ENCODE measurements around the gene BNIP3.

BNIP3 gene

DNA sequence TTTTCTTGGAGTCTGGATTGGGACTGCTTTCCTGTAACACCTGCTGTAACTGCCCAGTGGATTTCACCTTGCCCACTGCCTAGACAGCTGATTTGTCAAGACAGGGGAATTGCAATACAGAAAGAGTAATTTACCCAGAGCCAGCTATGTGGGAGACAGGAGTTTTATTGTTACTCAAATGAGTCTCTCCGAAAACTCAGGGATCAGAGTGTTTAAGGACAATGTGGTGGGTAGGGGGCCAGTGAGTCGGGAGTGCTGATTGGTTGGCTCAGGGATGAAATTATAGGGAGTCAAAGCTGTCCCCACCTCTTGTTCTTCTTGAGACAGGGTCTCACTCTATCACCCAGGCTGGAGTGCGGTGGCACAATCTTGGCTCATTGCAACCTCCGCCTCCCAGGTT is 25.2 kb upstream of the BNIP3 start:
- ATAC-seq, result no peak
- TF ChIP-seq OSR1 (CRISPR knock-in tag; IDR thresholded peaks at IDR 0.05), result no peak
- TF ChIP-seq GLIS3 (CRISPR knock-in tag; IDR thresholded peaks at IDR 0.05), result no peak
- TF ChIP-seq SNAI2 (CRISPR knock-in tag; IDR thresholded peaks at IDR 0.05), result no peak
- TF ChIP-seq, protein P1, sequence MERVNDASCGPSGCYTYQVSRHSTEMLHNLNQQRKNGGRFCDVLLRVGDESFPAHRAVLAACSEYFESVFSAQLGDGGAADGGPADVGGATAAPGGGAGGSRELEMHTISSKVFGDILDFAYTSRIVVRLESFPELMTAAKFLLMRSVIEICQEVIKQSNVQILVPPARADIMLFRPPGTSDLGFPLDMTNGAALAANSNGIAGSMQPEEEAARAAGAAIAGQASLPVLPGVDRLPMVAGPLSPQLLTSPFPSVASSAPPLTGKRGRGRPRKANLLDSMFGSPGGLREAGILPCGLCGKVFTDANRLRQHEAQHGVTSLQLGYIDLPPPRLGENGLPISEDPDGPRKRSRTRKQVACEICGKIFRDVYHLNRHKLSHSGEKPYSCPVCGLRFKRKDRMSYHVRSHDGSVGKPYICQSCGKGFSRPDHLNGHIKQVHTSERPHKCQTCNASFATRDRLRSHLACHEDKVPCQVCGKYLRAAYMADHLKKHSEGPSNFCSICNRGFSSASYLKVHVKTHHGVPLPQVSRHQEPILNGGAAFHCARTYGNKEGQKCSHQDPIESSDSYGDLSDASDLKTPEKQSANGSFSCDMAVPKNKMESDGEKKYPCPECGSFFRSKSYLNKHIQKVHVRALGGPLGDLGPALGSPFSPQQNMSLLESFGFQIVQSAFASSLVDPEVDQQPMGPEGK (CRISPR knock-in tag; IDR thresholded peaks at IDR 0.05; ENCODE audit: borderline replicate concordance), result no peak
- TF ChIP-seq, protein P2, sequence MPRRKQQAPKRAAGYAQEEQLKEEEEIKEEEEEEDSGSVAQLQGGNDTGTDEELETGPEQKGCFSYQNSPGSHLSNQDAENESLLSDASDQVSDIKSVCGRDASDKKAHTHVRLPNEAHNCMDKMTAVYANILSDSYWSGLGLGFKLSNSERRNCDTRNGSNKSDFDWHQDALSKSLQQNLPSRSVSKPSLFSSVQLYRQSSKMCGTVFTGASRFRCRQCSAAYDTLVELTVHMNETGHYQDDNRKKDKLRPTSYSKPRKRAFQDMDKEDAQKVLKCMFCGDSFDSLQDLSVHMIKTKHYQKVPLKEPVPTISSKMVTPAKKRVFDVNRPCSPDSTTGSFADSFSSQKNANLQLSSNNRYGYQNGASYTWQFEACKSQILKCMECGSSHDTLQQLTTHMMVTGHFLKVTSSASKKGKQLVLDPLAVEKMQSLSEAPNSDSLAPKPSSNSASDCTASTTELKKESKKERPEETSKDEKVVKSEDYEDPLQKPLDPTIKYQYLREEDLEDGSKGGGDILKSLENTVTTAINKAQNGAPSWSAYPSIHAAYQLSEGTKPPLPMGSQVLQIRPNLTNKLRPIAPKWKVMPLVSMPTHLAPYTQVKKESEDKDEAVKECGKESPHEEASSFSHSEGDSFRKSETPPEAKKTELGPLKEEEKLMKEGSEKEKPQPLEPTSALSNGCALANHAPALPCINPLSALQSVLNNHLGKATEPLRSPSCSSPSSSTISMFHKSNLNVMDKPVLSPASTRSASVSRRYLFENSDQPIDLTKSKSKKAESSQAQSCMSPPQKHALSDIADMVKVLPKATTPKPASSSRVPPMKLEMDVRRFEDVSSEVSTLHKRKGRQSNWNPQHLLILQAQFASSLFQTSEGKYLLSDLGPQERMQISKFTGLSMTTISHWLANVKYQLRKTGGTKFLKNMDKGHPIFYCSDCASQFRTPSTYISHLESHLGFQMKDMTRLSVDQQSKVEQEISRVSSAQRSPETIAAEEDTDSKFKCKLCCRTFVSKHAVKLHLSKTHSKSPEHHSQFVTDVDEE (CRISPR knock-in tag; IDR thresholded peaks at IDR 0.05), result no peak
- no peak for TF ChIP-seq ARNTL (CRISPR knock-in tag; IDR thresholded peaks at IDR 0.05; ENCODE audit: borderline replicate concordance, low read depth)
- TF ChIP-seq ZNF8 (CRISPR knock-in tag; IDR thresholded peaks at IDR 0.05), result no peak
- no peak for TF ChIP-seq ZNF70 (CRISPR knock-in tag; IDR thresholded peaks at IDR 0.05)

DNA sequence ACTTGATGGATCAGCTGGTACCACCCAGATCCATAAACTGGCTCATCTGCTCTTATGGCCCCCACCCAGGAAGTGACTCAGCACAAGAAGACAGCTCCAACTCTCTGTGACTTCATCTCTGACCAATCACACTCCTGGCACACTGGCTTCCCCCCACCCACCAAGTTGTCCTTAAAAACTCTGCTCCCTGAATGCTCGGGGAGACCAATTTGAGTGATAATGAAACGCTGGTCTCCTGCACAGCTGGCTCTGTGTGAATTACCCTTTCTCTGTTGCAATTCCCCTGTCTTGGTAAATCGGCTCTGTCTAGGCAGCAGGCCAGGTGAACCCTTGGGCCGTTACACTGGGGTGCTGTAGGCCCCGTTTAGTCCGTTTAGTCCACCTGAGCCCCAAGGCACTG is 23.4 kb upstream of the BNIP3 start:
- no peak for ATAC-seq

DNA sequence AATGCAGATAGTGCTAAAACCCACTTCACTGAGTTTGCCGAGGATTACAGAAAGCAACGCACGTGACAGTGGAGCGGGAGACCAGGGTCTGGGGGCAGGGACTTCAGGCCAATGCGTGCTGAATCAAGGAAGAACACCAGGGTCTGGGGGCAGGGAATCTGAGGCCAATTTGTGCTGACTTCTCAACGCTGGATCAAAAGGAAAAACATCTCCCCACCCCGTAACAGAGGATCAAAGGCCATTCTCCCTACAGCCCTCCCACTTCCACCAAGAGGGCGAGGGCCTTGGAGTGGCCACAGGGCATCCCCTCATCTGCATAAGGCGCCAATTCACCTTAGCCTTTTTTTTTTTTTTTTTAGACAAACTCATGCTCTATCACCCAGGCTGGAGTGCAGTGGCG is 22.3 kb upstream of the BNIP3 start:
- no peak for ATAC-seq
- TF ChIP-seq BACH2 (CRISPR knock-in tag; IDR thresholded peaks at IDR 0.05; ENCODE audit: borderline replicate concordance) (no peak), ZNF70 (CRISPR knock-in tag; IDR thresholded peaks at IDR 0.05) (no peak), ZFP3 (CRISPR knock-in tag; IDR thresholded peaks at IDR 0.05) (no peak), PPARA (CRISPR knock-in tag; IDR thresholded peaks at IDR 0.05; ENCODE audit: borderline replicate concordance) (no peak), GLIS3 (CRISPR knock-in tag; IDR thresholded peaks at IDR 0.05) (no peak), ZC3H10 (CRISPR knock-in tag; IDR thresholded peaks at IDR 0.05) (no peak), ZNF565 (CRISPR knock-in tag; conservative IDR thresholded peaks at IDR 0.05; ENCODE audit: low read depth) (no peak), CSDC2 (CRISPR knock-in tag; IDR thresholded peaks at IDR 0.05) (no peak), ISL1 (CRISPR knock-in tag; IDR thresholded peaks at IDR 0.05) (no peak), ZFP30 (CRISPR knock-in tag; IDR thresholded peaks at IDR 0.05) (no peak), ESRRG (CRISPR knock-in tag; IDR thresholded peaks at IDR 0.05) (no peak), SNAI2 (CRISPR knock-in tag; IDR thresholded peaks at IDR 0.05) (no peak), ZNF8 (CRISPR knock-in tag; IDR thresholded peaks at IDR 0.05) (no peak)
- TF ChIP-seq, protein P3, sequence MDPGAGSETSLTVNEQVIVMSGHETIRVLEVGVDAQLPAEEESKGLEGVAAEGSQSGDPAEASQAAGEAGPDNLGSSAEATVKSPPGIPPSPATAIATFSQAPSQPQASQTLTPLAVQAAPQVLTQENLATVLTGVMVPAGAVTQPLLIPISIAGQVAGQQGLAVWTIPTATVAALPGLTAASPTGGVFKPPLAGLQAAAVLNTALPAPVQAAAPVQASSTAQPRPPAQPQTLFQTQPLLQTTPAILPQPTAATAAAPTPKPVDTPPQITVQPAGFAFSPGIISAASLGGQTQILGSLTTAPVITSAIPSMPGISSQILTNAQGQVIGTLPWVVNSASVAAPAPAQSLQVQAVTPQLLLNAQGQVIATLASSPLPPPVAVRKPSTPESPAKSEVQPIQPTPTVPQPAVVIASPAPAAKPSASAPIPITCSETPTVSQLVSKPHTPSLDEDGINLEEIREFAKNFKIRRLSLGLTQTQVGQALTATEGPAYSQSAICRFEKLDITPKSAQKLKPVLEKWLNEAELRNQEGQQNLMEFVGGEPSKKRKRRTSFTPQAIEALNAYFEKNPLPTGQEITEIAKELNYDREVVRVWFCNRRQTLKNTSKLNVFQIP (CRISPR knock-in tag; IDR thresholded peaks at IDR 0.05; ENCODE audit: borderline replicate concordance, low read depth), result no peak
- TF ChIP-seq, protein P4, sequence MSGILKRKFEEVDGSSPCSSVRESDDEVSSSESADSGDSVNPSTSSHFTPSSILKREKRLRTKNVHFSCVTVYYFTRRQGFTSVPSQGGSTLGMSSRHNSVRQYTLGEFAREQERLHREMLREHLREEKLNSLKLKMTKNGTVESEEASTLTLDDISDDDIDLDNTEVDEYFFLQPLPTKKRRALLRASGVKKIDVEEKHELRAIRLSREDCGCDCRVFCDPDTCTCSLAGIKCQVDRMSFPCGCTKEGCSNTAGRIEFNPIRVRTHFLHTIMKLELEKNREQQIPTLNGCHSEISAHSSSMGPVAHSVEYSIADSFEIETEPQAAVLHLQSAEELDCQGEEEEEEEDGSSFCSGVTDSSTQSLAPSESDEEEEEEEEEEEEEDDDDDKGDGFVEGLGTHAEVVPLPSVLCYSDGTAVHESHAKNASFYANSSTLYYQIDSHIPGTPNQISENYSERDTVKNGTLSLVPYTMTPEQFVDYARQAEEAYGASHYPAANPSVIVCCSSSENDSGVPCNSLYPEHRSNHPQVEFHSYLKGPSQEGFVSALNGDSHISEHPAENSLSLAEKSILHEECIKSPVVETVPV (CRISPR knock-in tag; IDR thresholded peaks at IDR 0.05), result no peak

More for the DNA sequence above, 23.4 kb upstream of the BNIP3 start:
- TF ChIP-seq ZFP3 (CRISPR knock-in tag; IDR thresholded peaks at IDR 0.05), result no peak
- TF ChIP-seq BACH2 (CRISPR knock-in tag; IDR thresholded peaks at IDR 0.05; ENCODE audit: borderline replicate concordance), result no peak
- no peak for TF ChIP-seq ISL1 (CRISPR knock-in tag; IDR thresholded peaks at IDR 0.05)
- no peak for TF ChIP-seq RARB (CRISPR knock-in tag; IDR thresholded peaks at IDR 0.05)
- no peak for TF ChIP-seq ZNF565 (CRISPR knock-in tag; conservative IDR thresholded peaks at IDR 0.05; ENCODE audit: low read depth)
- no peak for TF ChIP-seq ARNTL (CRISPR knock-in tag; IDR thresholded peaks at IDR 0.05; ENCODE audit: borderline replicate concordance, low read depth)
- no peak for TF ChIP-seq ZNF8 (CRISPR knock-in tag; IDR thresholded peaks at IDR 0.05)
- TF ChIP-seq, protein P3 (CRISPR knock-in tag; IDR thresholded peaks at IDR 0.05; ENCODE audit: borderline replicate concordance, low read depth), result no peak
- TF ChIP-seq, protein P1 (CRISPR knock-in tag; IDR thresholded peaks at IDR 0.05; ENCODE audit: borderline replicate concordance), result no peak
- TF ChIP-seq PPARA (CRISPR knock-in tag; IDR thresholded peaks at IDR 0.05; ENCODE audit: borderline replicate concordance), result no peak
- no peak for TF ChIP-seq GLIS3 (CRISPR knock-in tag; IDR thresholded peaks at IDR 0.05)
- TF ChIP-seq, protein P5, sequence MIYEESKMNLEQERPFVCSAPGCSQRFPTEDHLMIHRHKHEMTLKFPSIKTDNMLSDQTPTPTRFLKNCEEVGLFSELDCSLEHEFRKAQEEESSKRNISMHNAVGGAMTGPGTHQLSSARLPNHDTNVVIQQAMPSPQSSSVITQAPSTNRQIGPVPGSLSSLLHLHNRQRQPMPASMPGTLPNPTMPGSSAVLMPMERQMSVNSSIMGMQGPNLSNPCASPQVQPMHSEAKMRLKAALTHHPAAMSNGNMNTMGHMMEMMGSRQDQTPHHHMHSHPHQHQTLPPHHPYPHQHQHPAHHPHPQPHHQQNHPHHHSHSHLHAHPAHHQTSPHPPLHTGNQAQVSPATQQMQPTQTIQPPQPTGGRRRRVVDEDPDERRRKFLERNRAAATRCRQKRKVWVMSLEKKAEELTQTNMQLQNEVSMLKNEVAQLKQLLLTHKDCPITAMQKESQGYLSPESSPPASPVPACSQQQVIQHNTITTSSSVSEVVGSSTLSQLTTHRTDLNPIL (CRISPR knock-in tag; IDR thresholded peaks at IDR 0.05; ENCODE audit: low read depth), result no peak
- TF ChIP-seq ESRRG (CRISPR knock-in tag; IDR thresholded peaks at IDR 0.05), result no peak
- no peak for TF ChIP-seq OSR1 (CRISPR knock-in tag; IDR thresholded peaks at IDR 0.05)
- TF ChIP-seq CSDC2 (CRISPR knock-in tag; IDR thresholded peaks at IDR 0.05), result no peak
- no peak for TF ChIP-seq TOX (CRISPR knock-in tag; IDR thresholded peaks at IDR 0.05; ENCODE audit: borderline replicate concordance)
- no peak for TF ChIP-seq TCF4 (CRISPR knock-in tag; IDR thresholded peaks at IDR 0.05; ENCODE audit: borderline replicate concordance)

Measured in SK-N-SH treated with all-trans-retinoic acid at 6 μM for 48 hours (cell line).